Left cardiac atrium (tissue), 4 donors: ENCODE measurements around the gene CDK4. TPM values are rescaled to one million over a fixed set of nuclear protein-coding genes. Genes with fewer than 3 reads are reported as not detected.
"Not testable (repeated sequence)": the region's sequence is repeated elsewhere in the genome, so short reads cannot be mapped to it uniquely, and the experiment has no call there.

Source experiments
- ATAC-seq, 2 donors: fragments of 200-7000 bp; cut with Tn5 transposase; one replicate each; pipeline ENCODE4 v1.9.1; 2020; ENCODE audit warnings: mild to moderate bottlenecking in 2 of 2, moderate library complexity in 2 of 2
- DNase-seq: peaks from one replicate; pipeline ENCODE4 v3.0.0-alpha.2; 2020
- intact Hi-C, 2 donors: fragments of 100-400 bp; cut with DNase I; formaldehyde crosslinking; loops; one replicate each; pipeline versions ENCODE4 v1.14.1 to v1.15.1; 2022 to 2023
- total RNA-seq, 2 donors: library from RNA; stranded (reverse); fragmentation: NEBNext Ultra II Directional; extraction: Animal tissue kit (Norgen Biotek cat#: 25700); gene quantifications; one replicate each; pipeline ENCODE4 v1.2.1, GENCODE V29; 2021
- donor health status: DM: no; HTN: yes; CAD: no.
- donor health status: DM: no; HTN: yes; CAD: no; lungs with severe emphysema.
- donor health status: DM: yes; HTN: yes; CAD: no.
- donor health status: Dilated cardiomyopathy.

CDK4 gene
- total RNA-seq, 2 donors from 2014 or later, result 45.2 to 62.0 TPM

GRCh38 chr12:57731411-57732080, 20.6 kb downstream of the CDK4 start:
- intact Hi-C loops, result no loop called here
- ATAC-seq (no peak), DNase-seq (no peak)

GRCh38 chr12:57730336-57731067, 21.6 kb downstream of the CDK4 start:
- DNase-seq, result no peak
- no peak for ATAC-seq
- intact Hi-C loops, result no loop called here

DNA sequence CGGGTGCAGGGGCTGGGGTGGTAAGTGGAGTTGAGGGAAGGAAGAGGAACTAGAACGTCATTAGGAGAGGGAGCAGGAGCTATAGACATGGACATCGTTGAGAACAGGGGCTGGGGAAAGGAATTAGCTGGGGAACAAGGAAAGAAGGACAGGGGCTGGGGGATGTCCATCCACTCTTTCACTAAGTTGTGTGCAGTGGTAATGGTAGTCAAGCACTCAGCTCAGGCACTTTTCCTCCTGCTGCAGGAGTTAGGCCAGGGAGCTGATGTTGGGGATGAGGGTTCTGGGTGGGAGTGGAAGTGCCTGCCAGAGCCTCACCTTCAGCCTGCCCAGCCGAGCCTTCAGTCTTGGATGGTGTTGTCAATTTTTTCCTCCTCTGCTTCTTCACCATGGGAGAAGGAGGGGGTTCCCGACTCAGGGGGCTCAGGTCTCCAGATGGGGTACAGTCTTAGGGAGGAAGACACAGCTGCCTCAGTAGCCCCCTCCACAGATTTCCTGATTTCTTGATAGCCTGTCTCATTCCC, 22.7 kb downstream of the CDK4 start:
- intact Hi-C loops, result no loop called here
- DNase-seq (no peak), ATAC-seq (no peak)

DNA sequence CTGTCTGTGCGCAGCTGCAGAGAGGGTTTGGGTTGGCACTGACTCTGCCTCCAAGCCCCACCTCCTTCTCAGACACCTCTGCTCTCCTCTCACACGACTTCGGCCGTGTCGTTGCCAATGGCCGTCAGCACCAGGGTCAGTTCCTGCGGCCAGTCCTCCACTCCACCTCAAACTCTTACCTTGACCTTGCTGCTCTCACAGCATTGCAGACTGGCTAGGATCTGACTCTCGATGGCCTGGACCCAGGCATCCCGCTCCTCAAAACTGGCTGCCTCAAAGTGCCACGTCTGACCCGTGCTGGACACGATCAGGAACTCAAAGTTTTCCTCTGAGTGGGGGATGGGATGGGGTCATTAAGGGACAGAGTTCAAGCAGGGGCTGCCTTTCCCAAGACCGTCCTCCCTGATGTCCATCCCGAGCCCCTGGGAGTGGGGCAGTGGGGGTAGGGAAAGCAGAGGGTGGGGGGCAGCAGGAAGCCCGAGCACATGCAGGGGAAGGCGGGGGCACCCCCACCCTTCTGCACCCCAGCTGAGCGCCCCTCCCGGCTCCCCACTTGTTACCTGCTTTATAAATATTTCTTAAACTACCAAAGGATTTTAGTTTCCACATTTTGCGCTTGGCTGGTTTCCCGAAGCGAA, 24.2 kb downstream of the CDK4 start:
- intact Hi-C loops, result no loop called here
- ATAC-seq (peak in 1 of 2 donors; percentile 2), DNase-seq (no peak)

DNA sequence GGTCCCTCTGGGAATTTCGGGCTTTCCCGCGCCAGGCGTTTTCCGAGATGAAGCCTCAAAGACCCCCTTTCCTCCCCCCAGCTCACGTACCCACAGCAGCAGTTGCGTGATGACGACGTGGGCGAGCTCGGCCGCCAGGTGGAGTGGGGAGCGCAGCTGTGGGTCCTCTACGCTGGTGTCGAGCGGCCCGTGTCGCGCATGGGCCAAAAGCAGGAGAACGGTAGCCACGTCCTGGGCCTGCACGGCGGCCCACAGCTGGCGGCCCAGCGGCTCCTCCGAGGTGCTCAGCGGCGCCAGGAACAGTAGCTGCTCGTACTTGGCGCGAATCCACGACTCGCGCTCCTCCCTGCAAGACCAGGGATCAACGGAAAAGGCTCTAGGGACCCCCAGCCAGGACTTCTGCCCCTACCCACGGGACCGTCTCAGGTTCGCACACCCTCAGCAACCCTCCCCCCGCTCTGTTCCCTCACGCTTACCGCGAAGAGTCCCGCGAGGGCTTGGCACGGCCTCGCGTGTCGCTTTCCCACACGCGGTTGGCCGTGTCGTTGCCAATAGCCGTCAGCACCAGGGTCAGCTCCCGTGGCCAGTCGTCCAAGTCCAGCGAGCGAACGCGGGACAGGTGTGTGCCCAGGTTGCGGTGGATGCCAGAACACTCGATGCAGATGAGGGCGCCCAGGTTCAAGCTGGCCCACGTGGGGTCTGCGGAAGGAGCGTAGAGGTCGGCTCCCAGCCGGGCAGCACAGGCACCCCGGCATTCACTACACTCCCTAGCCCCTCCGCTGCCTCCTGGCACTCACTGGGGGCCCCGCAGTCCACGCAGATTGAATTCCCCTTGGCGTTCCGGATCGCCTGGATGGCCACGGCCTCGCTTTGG, 25.0 kb downstream of the CDK4 start:
- intact Hi-C loops, result no loop called here
- peak; percentile 56 for DNase-seq
- peak; percentile 47 to 60 for ATAC-seq

GRCh38 chr12:57726151-57726883, 25.8 kb downstream of the CDK4 start:
- DNase-seq (peak; percentile 86), ATAC-seq (peak; percentile 80)
- intact Hi-C loops, result no loop called here

DNA sequence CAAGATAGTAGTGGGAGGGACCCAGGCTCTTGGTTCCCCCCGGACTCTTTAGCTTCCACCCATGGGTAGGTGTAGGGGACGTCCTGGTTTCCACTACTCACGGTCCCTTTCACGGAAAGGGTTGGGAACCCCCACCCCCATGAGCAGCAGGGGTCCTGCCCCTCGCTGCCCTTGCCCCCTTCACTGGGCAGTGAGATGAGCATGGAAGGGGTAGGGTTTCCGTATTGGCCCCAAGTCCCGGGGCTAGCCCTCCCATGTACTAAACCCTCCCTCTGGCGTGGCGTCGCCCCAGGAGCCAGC, 26.3 kb downstream of the CDK4 start:
- intact Hi-C loops, result no loop called here
- DNase-seq (no peak), ATAC-seq (no peak)

GRCh38 chr12:57724936-57725740, 27.0 kb downstream of the CDK4 start:
- DNase-seq, result no peak

GRCh38 chr12:57724003-57724935, 27.8 kb downstream of the CDK4 start:
- no peak for DNase-seq
- no peak for ATAC-seq
- intact Hi-C loops, result no loop called here

More at GRCh38 chr12:57724936-57725740, 27.0 kb downstream of the CDK4 start:
- ATAC-seq, result no peak
- intact Hi-C loops, result no loop called here

DNA sequence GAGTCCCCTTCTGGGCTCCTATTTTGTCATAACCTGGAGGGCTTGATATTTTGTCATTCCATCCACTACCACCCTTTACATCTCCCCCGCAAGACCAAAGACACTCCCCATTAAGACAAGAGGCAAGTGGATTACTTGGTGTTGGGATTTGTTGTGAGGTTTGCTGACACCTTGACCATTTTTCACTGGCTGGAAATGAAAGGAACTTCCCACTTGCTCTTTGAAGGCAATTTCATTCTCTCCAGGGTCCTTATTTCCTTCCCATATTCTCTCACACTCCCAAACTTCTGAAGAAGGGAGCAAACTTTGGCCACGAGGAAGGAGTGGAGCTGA, 28.5 kb downstream of the CDK4 start:
- ATAC-seq, result no peak
- no peak for DNase-seq
- intact Hi-C loops, result no loop called here

DNA sequence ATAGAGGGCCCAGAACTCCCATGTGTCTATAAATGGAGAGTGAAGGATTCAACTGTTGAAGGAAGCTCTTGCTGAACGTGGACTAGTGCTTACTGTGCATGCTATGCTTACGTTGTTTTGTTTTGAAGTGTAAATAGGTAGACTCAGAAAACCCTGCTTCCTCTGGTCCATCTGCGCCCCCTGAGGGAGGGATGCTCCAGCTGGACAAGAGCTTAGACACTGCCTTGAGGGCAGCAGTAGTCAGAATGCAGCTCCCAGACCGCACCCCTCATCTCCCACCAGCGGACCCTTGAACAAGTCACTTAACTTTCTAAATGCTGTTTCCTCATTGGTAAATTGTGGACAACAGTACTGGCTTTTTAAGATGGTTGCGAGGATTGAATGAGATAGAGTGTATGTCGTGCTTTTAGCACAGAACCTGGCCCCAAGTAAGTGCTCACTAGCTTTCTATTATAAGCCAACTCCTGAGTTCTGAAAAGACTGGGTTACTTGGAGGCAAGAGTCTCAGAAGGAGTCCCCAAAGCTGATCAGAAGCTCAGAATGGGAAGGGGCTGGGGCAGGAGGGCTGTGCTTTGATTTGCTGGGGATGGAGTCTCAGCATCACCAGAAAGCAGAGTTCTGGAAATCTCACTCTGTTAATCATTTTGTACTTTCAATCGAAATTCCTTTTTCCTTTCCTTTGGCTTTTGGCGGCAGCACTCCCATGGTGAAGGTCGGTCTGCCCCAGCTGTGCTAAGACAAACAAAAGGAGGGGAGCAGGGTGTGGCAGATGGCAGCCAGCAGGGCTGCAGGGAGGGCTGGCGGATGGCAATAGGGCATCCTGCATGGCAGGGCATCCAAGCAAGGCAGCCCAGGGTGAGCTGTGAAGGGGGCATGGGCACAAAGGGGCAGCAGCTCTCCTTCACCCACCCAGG, 29.1 kb downstream of the CDK4 start:
- DNase-seq (no peak), ATAC-seq (no peak)
- intact Hi-C loops, result no loop called here

GRCh38 chr12:57721846-57722608, 30.1 kb downstream of the CDK4 start:
- DNase-seq, intact Hi-C loops, ATAC-seq: not testable (repeated sequence)

DNA sequence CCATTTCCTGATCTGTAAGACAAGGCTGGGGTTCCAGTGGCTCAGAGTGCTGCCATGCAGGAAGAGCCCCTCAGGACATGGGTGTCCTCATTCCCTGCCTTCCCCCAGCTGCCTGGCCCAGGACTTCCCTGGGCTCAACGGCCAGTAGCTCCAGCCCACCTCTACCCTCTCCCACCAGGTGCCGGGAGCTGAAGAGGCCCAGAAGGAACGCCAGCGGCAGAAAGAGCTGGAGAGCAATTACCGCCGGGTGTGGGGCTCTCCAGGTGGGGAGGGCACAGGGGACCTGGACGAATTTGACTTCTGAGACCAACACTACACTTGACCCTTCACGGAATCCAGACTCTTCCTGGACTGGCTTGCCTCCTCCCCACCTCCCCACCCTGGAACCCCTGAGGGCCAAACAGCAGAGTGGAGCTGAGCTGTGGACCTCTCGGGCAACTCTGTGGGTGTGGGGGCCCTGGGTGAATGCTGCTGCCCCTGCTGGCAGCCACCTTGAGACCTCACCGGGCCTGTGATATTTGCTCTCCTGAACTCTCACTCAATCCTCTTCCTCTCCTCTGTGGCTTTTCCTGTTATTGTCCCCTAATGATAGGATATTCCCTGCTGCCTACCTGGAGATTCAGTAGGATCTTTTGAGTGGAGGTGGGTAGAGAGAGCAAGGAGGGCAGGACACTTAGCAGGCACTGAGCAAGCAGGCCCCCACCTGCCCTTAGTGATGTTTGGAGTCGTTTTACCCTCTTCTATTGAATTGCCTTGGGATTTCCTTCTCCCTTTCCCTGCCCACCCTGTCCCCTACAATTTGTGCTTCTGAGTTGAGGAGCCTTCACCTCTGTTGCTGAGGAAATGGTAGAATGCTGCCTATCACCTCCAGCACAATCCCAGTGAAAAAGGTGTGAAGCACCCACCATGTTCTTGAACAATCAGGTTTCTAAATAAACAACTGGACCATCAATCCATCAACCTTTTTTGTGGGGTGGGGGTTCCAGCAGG, 31.2 kb downstream of the CDK4 start:
- no peak for DNase-seq
- ATAC-seq, result no peak
- intact Hi-C loops, result no loop called here
